Thoracic aorta (tissue), 2 donors: ENCODE data around the gene KAT14. TPM values are rescaled to one million over a fixed set of nuclear protein-coding genes. Genes with fewer than 3 reads are reported as not detected.

Source experiments
- ATAC-seq: fragments of 150-250 bp; one replicate; pipeline ENCODE4 v1.8.0; 2017; ENCODE audit warnings: low read depth; ENCODE audit not compliant: insufficient number of reproducible peaks, low FRiP score
- DNase-seq: peaks from one replicate; pipeline ENCODE4 v3.0.0-alpha.2; 2020; ENCODE audit warnings: low spot score
- H3K27ac ChIP-seq, 2 donors: fragments of 200-600 bp; sonication (generic); 1 replicate in 1 of 2; 2 replicates in 1 of 2; pipeline ENCODE4 v1.5.1; 2016; ENCODE audit warnings: mild to moderate bottlenecking in 2 of 2, moderate library complexity in 2 of 2
- H3K27me3 ChIP-seq: fragments of 200-600 bp; sonication (generic); replicated peaks from 2 replicates; pipeline ENCODE4 v1.6.0; 2016; ENCODE audit warnings: mild to moderate bottlenecking; ENCODE audit not compliant: insufficient read depth
- H3K36me3 ChIP-seq: fragments of 200-600 bp; sonication (generic); one replicate; pipeline ENCODE4 v1.5.1; 2016
- H3K4me1 ChIP-seq, 2 donors: fragments of 200-600 bp; sonication (generic); 1 replicate in 1 of 2; 2 replicates in 1 of 2; pipeline versions ENCODE4 v1.5.1 to v1.6.0; 2016; ENCODE audit warnings: low read depth in 2 of 2, mild to moderate bottlenecking in 1 of 2; ENCODE audit not compliant: control insufficient read depth in 1 of 2
- H3K4me3 ChIP-seq: fragments of 200-600 bp; sonication (generic); 2 replicates; pipeline ENCODE4 v1.5.1; 2016; ENCODE audit warnings: mild to moderate bottlenecking
- H3K9me3 ChIP-seq: fragments of 200-600 bp; sonication (generic); 2 replicates; pipeline ENCODE4 v1.5.1; 2016
- total RNA-seq, 2 donors: library from RNA; depleted of rRNA; stranded (reverse); fragments of >200 nt; gene quantifications; one replicate each; pipeline versions ENCODE4 v1.1.0 to v1.2.3, GENCODE V29; 2016
- TF ChIP-seq, protein P1 (sequence below): fragments of 200-600 bp; sonication (generic); IDR thresholded peaks from one replicate; pipeline ENCODE4 v1.5.1; 2019; ENCODE audit warnings: antibody characterized with exemption

KAT14 gene
- total RNA-seq, 2 donors from 2014 or later: 7.7 to 11.7 TPM

DNA sequence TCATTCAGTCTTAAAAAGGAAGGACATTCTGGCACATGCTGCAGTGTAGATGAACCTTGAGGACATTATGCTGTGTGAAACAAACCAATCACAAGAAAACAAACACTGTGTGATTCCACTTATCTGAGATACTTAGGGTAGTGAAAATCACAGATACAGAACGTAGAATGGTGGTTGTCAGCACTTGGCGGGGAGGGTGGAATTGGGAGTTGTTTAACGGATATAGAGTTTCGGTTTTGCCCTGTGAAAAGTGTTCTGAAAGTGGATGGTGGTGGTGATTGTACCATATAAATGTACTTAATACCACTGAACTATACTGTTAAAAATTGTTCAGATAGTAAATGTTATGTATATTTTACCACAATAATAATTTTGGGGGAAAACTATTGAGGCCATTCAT lies 18.4 kb downstream of the KAT14 start:
- Histone ChIP-seq H3K36me3 (peaks cover 13% of the 10 kb centered on the region), H3K4me1 (no peaks in the 10 kb centered on the region), H3K27ac (no peak overlapping the region), H3K4me3 (no peak overlapping the region), H3K9me3 (no peaks in the 10 kb centered on the region), H3K27me3 (no peaks in the 10 kb centered on the region)
- ATAC-seq (no peak), DNase-seq (no peak)
- TF ChIP-seq, protein P1, sequence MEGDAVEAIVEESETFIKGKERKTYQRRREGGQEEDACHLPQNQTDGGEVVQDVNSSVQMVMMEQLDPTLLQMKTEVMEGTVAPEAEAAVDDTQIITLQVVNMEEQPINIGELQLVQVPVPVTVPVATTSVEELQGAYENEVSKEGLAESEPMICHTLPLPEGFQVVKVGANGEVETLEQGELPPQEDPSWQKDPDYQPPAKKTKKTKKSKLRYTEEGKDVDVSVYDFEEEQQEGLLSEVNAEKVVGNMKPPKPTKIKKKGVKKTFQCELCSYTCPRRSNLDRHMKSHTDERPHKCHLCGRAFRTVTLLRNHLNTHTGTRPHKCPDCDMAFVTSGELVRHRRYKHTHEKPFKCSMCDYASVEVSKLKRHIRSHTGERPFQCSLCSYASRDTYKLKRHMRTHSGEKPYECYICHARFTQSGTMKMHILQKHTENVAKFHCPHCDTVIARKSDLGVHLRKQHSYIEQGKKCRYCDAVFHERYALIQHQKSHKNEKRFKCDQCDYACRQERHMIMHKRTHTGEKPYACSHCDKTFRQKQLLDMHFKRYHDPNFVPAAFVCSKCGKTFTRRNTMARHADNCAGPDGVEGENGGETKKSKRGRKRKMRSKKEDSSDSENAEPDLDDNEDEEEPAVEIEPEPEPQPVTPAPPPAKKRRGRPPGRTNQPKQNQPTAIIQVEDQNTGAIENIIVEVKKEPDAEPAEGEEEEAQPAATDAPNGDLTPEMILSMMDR: no peak

DNA sequence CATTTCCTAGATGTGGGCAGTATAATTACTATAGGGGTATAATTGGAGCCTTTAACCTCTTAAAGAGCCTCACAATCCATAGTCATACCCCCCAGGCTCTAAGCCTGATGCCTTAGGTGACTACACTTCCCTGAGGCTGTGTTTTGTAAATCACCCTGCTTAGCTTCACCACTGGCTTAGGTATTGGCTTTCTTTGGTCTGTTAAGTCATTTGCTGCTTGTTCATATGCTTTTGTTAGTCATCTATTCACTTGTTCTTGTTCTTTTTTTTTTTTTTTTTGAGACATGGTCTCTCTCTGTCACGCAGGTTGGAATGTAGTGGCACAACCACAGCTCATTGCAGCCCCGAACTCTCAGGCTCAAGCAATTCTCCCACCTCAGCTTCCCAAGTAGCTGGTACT lies 26.7 kb downstream of the KAT14 start:
- DNase-seq (no peak), ATAC-seq (no peak)
- TF ChIP-seq, protein P1: no peak
- H3K27ac ChIP-seq: no peak overlapping the region
- no peaks in the 10 kb centered on the region for H3K9me3 ChIP-seq
- no peak overlapping the region for H3K4me3 ChIP-seq
- peaks cover 19% of the 10 kb centered on the region for H3K36me3 ChIP-seq
- H3K27me3 ChIP-seq: no peaks in the 10 kb centered on the region
- H3K4me1 ChIP-seq: peaks cover 0 to 3% of the 10 kb centered on the region in 2 donors

DNA sequence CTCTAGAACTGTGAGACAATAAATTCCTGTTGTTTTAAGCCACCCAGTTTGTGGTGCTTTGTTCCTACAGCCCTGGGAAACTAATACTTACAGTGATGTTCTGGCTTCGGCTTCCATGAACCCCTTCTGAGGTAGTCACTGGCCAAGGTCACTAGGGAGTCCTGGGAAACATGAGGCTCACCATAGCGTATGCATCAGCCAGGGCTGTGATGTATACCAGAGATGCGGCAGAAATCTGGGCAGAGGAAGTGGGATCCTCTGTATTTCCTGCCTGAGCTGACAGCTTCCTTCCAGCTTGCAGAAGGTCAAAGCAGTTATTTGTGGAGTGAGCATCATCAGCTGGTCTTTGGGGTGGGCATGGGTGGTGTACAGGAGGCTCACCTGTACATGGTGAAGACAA lies 27.9 kb downstream of the KAT14 start:
- H3K27me3 ChIP-seq: no peaks in the 10 kb centered on the region
- TF ChIP-seq, protein P1: no peak
- ATAC-seq (no peak), DNase-seq (no peak)
- H3K9me3 ChIP-seq: no peaks in the 10 kb centered on the region
- peaks cover 19% of the 10 kb centered on the region for H3K36me3 ChIP-seq
- H3K4me1 ChIP-seq: peaks cover 0 to 3% of the 10 kb centered on the region in 2 donors
- no peak overlapping the region for H3K27ac ChIP-seq
- H3K4me3 ChIP-seq: no peak overlapping the region

DNA sequence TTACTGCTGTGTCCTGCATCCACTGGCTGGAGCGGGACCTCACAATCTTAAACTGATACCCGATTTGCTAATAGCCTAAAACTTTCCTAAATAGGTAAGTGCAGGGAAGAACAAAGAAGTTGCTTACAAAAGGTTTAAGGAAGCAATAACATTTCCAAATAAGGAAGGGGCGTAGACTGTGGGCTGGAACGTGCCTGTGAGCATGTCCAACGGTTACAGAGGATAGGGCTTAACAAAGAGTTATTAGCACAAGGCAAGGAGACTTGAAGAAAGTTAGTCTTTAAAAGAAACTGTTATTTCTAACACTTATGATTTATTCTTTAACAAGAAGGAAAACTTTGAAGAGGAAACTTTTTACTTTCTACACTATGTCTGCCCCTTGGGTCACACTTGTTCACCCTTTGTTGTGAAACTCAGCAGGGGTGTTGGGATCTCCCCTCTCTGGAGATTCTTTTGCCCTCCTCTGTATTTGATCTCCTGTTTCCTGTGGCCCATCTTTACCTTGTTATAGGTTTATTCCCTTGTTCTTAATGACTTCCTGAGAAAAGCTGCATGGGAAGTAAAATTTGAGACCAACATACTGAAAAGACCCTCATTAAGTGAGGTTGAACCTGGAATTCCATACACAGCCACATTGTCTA lies 28.7 kb downstream of the KAT14 start:
- H3K9me3 ChIP-seq: no peaks in the 10 kb centered on the region
- no peak for DNase-seq
- no peaks in the 10 kb centered on the region for H3K27me3 ChIP-seq
- peaks cover 0 to 3% of the 10 kb centered on the region in 2 donors for H3K4me1 ChIP-seq
- no peak overlapping the region for H3K4me3 ChIP-seq
- no peak for ATAC-seq
- H3K36me3 ChIP-seq: peaks cover 19% of the 10 kb centered on the region
- no peak overlapping the region for H3K27ac ChIP-seq
- TF ChIP-seq, protein P1: no peak

DNA sequence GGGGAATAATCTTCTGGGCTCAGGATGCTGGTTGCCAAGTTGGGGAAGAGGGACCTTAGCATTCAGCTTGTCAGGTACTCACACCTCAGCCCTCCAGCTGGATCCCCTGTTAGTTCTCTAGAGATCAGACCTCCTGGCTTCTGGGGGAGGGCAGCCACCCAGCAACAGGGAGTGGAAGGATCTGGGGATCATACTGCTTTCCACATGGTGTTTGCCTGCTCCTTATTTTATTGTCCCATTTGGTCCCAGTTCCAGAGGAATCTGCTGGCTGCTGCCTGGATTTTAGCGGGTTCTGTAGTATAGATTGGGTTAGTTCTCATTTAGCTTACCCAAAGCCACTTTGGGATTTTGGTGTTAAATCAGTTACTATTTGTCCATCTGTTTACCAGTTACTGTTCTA lies 29.3 kb downstream of the KAT14 start:
- DNase-seq (no peak), ATAC-seq (no peak)
- no peak overlapping the region for H3K4me3 ChIP-seq
- H3K27ac ChIP-seq: no peak overlapping the region
- TF ChIP-seq, protein P1: no peak
- no peaks in the 10 kb centered on the region for H3K27me3 ChIP-seq
- H3K4me1 ChIP-seq: peaks cover 0 to 3% of the 10 kb centered on the region in 2 donors
- H3K9me3 ChIP-seq: no peaks in the 10 kb centered on the region
- peaks cover 15% of the 10 kb centered on the region for H3K36me3 ChIP-seq
